IPS-15b (cell line): ENCODE results near the gene STIP1.
A peak's percentile ranks its signal among the peaks of the same experiment; 100 is the strongest.

Source experiments
- H3K27me3 ChIP-seq: one replicate; pipeline ENCODE4 v1.6.1; 2013; ENCODE audit warnings: low read length; ENCODE audit not compliant: control insufficient read depth, insufficient read depth
- H3K36me3 ChIP-seq: one replicate; pipeline ENCODE4 v1.6.1; 2013; ENCODE audit warnings: low read length; ENCODE audit not compliant: control insufficient read depth, insufficient read depth
- H3K4me1 ChIP-seq: one replicate; pipeline ENCODE4 v1.6.1; 2013; ENCODE audit warnings: mild to moderate bottlenecking, low read length; ENCODE audit not compliant: control insufficient read depth, insufficient read depth
- H3K4me3 ChIP-seq: one replicate; pipeline ENCODE4 v1.5.1; 2013; ENCODE audit warnings: low read depth, low read length
- H3K9ac ChIP-seq: one replicate; pipeline ENCODE4 v1.6.1; 2013; ENCODE audit warnings: low read depth, mild to moderate bottlenecking, low read length
- H3K9me3 ChIP-seq: one replicate; pipeline ENCODE4 v1.6.1; 2013; ENCODE audit warnings: mild to moderate bottlenecking, low read length; ENCODE audit not compliant: control insufficient read depth, insufficient read depth

The STIP1 gene

GRCh38 chr11:64252003-64252872, 66.3 kb downstream of the STIP1 start:
- Histone ChIP-seq H3K36me3 (peaks cover 34% of the 10 kb centered on the region), H3K4me1 (peaks cover 33% of the 10 kb centered on the region), H3K27me3 (no peaks in the 10 kb centered on the region), H3K4me3 (peak overlapping the region; percentile 91), H3K9ac (peak overlapping the region; percentile 79), H3K9me3 (no peaks in the 10 kb centered on the region)

GRCh38 chr11:64253043-64253442, 67.1 kb downstream of the STIP1 start:
- H3K36me3 ChIP-seq: peaks cover 36% of the 10 kb centered on the region
- peak overlapping the region; percentile 41 for H3K4me3 ChIP-seq
- peak overlapping the region; percentile 16 for H3K9ac ChIP-seq

GRCh38 chr11:64253481-64253880, 67.5 kb downstream of the STIP1 start:
- no peaks in the 10 kb centered on the region for H3K27me3 ChIP-seq
- H3K9me3 ChIP-seq: no peaks in the 10 kb centered on the region
- peaks cover 25% of the 10 kb centered on the region for H3K4me1 ChIP-seq
- H3K36me3 ChIP-seq: peaks cover 41% of the 10 kb centered on the region
- H3K9ac ChIP-seq: no peak overlapping the region
- peak overlapping the region; percentile 41 for H3K4me3 ChIP-seq

More at GRCh38 chr11:64253043-64253442, 67.1 kb downstream of the STIP1 start:
- H3K27me3 ChIP-seq: no peaks in the 10 kb centered on the region
- peaks cover 30% of the 10 kb centered on the region for H3K4me1 ChIP-seq
- H3K9me3 ChIP-seq: no peaks in the 10 kb centered on the region
